ENCODE data around the gene HTR7.

The HTR7 gene

DNA sequence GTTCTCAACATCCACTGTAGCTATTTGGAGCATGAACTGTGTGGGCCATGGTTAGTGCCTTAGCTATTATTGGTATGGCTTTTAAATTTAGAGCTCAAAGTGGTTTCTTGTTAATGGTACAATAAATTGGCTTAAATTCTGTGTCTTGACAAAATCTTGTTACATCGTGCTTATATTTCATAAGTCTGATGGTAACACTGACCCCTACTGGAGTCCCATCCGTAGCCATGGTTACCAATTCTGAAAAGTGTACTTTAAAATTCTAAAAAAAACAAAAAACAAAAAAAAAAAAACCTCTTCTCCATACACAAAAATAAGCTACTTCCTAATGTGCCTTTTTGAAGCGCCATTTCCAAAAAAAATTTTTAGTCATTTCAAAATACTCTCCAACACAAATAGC is 7.6 kb upstream of the HTR7 start:
- DNase-seq (ENCODE audit: low read depth, low spot score): no peak
- no peaks in the 10 kb centered on the region for H3K9me3 ChIP-seq (ENCODE audit: low read depth, low read length)
- no peak for TF ChIP-seq EZH2 (IDR thresholded peaks at IDR 0.05)
- TF ChIP-seq POLR2AphosphoS5 (IDR thresholded peaks at IDR 0.05; ENCODE audit: borderline replicate concordance, low read depth, low read length): no peak
- no peak for TF ChIP-seq FOXP2 (optimal IDR thresholded peaks at IDR 0.05; ENCODE audit: control extremely low read depth, extremely low read length, insufficient read depth)
- H3K36me3 ChIP-seq (ENCODE audit: insufficient read depth, low read length): no peaks in the 10 kb centered on the region
- no peak overlapping the region for H3K4me3 ChIP-seq
- no peak overlapping the region for H3K27ac ChIP-seq
- H3K9ac ChIP-seq (ENCODE audit: insufficient read length): no peak overlapping the region

GRCh38 chr10:90862908-90863514 is 5.2 kb upstream of the HTR7 start:
- H3K9ac ChIP-seq (ENCODE audit: insufficient read length): no peak overlapping the region
- DNase-seq (ENCODE audit: low read depth, low spot score): no peak
- no peaks in the 10 kb centered on the region for H3K36me3 ChIP-seq (ENCODE audit: insufficient read depth, low read length)
- no peaks in the 10 kb centered on the region for H3K9me3 ChIP-seq (ENCODE audit: low read depth, low read length)
- H3K27ac ChIP-seq: no peak overlapping the region
- no peak overlapping the region for H3K4me3 ChIP-seq
- TF ChIP-seq FOXP2 (optimal IDR thresholded peaks at IDR 0.05; ENCODE audit: control extremely low read depth, extremely low read length, insufficient read depth): no peak
- no peak for TF ChIP-seq EZH2 (IDR thresholded peaks at IDR 0.05)
- no peak for TF ChIP-seq POLR2AphosphoS5 (IDR thresholded peaks at IDR 0.05; ENCODE audit: borderline replicate concordance, low read depth, low read length)

DNA sequence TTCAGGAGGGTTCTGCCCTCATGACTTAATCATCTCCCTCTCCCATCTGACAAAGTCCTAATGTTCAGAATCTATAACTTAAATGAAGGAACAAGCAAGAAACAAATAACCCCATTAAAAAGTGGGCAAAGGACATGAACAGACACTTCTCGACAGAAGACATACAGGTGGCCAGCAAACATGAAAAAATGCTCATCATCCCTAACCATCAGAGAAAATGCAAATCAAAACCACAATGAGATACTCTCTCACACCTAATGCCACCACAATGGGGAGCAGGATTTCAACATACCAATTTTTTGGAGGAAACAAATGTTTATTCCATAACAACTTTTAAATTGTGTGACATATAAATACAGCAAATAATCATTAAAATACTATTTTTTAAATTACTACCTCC is 3.0 kb upstream of the HTR7 start:
- no peak overlapping the region for H3K4me3 ChIP-seq
- H3K9me3 ChIP-seq (ENCODE audit: low read depth, low read length): no peaks in the 10 kb centered on the region
- TF ChIP-seq POLR2AphosphoS5 (IDR thresholded peaks at IDR 0.05; ENCODE audit: borderline replicate concordance, low read depth, low read length) (no peak), EZH2 (IDR thresholded peaks at IDR 0.05) (no peak), FOXP2 (optimal IDR thresholded peaks at IDR 0.05; ENCODE audit: control extremely low read depth, extremely low read length, insufficient read depth) (no peak)
- H3K9ac ChIP-seq (ENCODE audit: insufficient read length): no peak overlapping the region
- H3K27ac ChIP-seq: no peak overlapping the region
- no peak for DNase-seq (ENCODE audit: low read depth, low spot score)
- H3K36me3 ChIP-seq (ENCODE audit: insufficient read depth, low read length): no peaks in the 10 kb centered on the region

DNA sequence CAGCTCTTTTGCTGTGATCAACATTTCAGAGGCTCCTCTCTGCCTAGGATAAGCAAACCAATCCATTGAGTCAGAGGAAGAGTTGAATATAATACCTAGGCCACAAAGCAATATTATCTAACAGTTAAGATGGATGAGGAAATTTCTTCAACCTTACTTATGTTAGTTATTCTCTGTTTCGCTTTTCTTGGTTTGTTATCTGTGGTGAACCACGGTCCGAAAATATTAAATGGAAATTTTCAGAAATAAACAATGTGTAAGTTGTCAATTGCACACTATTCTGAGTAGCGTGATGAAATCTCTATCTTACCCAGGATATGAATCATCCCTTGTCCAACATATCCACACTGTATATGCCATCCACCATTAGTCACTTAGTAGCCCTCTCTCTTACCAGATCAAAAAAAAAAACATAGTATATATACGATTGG is 1.5 kb upstream of the HTR7 start:
- Histone ChIP-seq H3K36me3 (ENCODE audit: insufficient read depth, low read length) (no peaks in the 10 kb centered on the region), H3K9ac (ENCODE audit: insufficient read length) (no peak overlapping the region), H3K27ac (no peak overlapping the region), H3K9me3 (ENCODE audit: low read depth, low read length) (no peaks in the 10 kb centered on the region), H3K4me3 (no peak overlapping the region)
- no peak for TF ChIP-seq FOXP2 (optimal IDR thresholded peaks at IDR 0.05; ENCODE audit: control extremely low read depth, extremely low read length, insufficient read depth)
- TF ChIP-seq EZH2 (IDR thresholded peaks at IDR 0.05): no peak
- no peak for TF ChIP-seq POLR2AphosphoS5 (IDR thresholded peaks at IDR 0.05; ENCODE audit: borderline replicate concordance, low read depth, low read length)
- no peak for DNase-seq (ENCODE audit: low read depth, low spot score)

- TF ChIP-seq POLR2AphosphoS5 (IDR thresholded peaks at IDR 0.05; ENCODE audit: borderline replicate concordance, low read depth, low read length) (no peak), EZH2 (IDR thresholded peaks at IDR 0.05) (no peak), FOXP2 (optimal IDR thresholded peaks at IDR 0.05; ENCODE audit: control extremely low read depth, extremely low read length, insufficient read depth) (no peak)
- Histone ChIP-seq H3K9me3 (ENCODE audit: low read depth, low read length) (no peaks in the 10 kb centered on the region), H3K4me3 (peak overlapping the region; percentile 71), H3K9ac (ENCODE audit: insufficient read length) (no peak overlapping the region), H3K27ac (no peak overlapping the region), H3K36me3 (ENCODE audit: insufficient read depth, low read length) (no peaks in the 10 kb centered on the region)
- no peak for DNase-seq (ENCODE audit: low read depth, low spot score)
Measured at GRCh38 chr10:90858461-90858968, 676 bp upstream of the HTR7 start.

DNA sequence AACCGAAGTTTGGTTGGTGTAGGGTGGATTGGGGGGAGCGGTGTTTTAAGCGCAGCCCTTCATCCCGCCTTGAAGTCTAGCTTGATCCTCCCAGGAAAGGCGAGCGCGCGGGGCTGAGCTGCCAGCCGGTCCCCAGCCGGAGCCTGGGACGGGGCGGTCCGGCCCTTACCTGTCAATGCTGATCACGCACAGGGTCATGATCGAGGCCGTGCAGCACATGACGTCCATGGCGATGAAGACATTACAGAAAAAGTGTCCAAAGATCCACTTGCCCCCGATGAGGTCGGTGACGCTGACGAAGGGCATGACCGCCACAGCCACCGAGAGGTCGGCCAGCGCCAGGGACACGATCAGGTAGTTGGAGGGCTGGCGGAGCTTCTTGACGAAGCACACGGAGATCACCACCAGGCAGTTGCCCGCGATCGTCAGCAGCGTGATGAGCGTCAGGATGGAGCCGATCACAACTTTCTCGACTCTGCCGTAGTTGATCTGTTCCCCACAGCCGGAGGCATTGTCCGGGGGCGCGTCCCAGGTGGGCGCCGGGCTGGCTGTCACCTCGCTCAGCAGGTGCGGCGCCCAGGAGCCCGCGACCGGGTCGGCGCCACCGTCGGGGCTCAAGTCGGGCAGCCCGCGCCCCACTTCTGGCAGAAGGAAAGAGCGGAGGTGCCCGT is 740 bp downstream of the HTR7 start:
- peak overlapping the region; percentile 70 for H3K4me3 ChIP-seq
- TF ChIP-seq POLR2AphosphoS5 (IDR thresholded peaks at IDR 0.05; ENCODE audit: borderline replicate concordance, low read depth, low read length): no peak
- TF ChIP-seq EZH2 (IDR thresholded peaks at IDR 0.05): no peak
- no peak for TF ChIP-seq FOXP2 (optimal IDR thresholded peaks at IDR 0.05; ENCODE audit: control extremely low read depth, extremely low read length, insufficient read depth)
- DNase-seq (ENCODE audit: low read depth, low spot score): no peak
- H3K9ac ChIP-seq (ENCODE audit: insufficient read length): no peak overlapping the region
- H3K9me3 ChIP-seq (ENCODE audit: low read depth, low read length): no peaks in the 10 kb centered on the region
- no peak overlapping the region for H3K27ac ChIP-seq
- no peaks in the 10 kb centered on the region for H3K36me3 ChIP-seq (ENCODE audit: insufficient read depth, low read length)

GRCh38 chr10:90856261-90856660 is 1.6 kb downstream of the HTR7 start:
- no peaks in the 10 kb centered on the region for H3K9me3 ChIP-seq (ENCODE audit: low read depth, low read length)
- no peaks in the 10 kb centered on the region for H3K36me3 ChIP-seq (ENCODE audit: insufficient read depth, low read length)
- DNase-seq (ENCODE audit: low read depth, low spot score): no peak
- no peak overlapping the region for H3K4me3 ChIP-seq
- no peak overlapping the region for H3K9ac ChIP-seq (ENCODE audit: insufficient read length)
- TF ChIP-seq EZH2 (IDR thresholded peaks at IDR 0.05) (no peak), POLR2AphosphoS5 (IDR thresholded peaks at IDR 0.05; ENCODE audit: borderline replicate concordance, low read depth, low read length) (no peak), FOXP2 (optimal IDR thresholded peaks at IDR 0.05; ENCODE audit: control extremely low read depth, extremely low read length, insufficient read depth) (no peak)
- H3K27ac ChIP-seq: no peak overlapping the region

- Histone ChIP-seq H3K27ac (no peak overlapping the region), H3K36me3 (ENCODE audit: insufficient read depth, low read length) (no peaks in the 10 kb centered on the region), H3K9me3 (ENCODE audit: low read depth, low read length) (no peaks in the 10 kb centered on the region), H3K4me3 (no peak overlapping the region), H3K9ac (ENCODE audit: insufficient read length) (no peak overlapping the region)
- no peak for DNase-seq (ENCODE audit: low read depth, low spot score)
- TF ChIP-seq POLR2AphosphoS5 (IDR thresholded peaks at IDR 0.05; ENCODE audit: borderline replicate concordance, low read depth, low read length) (no peak), EZH2 (IDR thresholded peaks at IDR 0.05) (no peak), FOXP2 (optimal IDR thresholded peaks at IDR 0.05; ENCODE audit: control extremely low read depth, extremely low read length, insufficient read depth) (no peak)
Measured at GRCh38 chr10:90855126-90855525, 2.7 kb downstream of the HTR7 start.

Data from SK-N-MC (cell line).